ENCODE data around the gene TAF5L. TPM values are rescaled to one million over a fixed set of nuclear protein-coding genes. Genes with fewer than 3 reads are reported as not detected.

TAF5L gene
- polyA plus RNA-seq, 2 donors = 4.8 to 9.4 TPM

DNA sequence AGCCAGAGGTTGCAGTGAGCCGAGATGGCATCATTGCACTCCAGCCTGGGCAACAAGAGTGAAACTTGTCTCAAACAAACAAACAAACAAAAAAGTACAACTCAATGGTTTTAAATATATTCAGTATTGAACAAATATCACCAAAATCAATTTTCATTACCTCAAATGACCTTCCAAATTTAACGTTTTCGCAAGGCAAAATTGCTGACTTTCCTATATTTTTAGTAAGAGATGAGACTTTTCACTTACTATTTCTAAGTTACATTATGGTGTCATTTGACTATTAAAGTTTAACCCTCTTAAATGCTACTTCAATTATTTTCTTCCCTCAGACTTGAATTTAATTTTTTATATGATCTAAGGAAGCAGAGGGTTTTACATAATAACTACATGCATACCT, 44.4 kb downstream of the TAF5L start:
- no peaks in the 10 kb centered on the region for H3K27me3 ChIP-seq (ENCODE audit: control insufficient read depth in 1 of 2, insufficient read depth in 2 of 2, low read length in 2 of 2)
- H3K4me1 ChIP-seq (ENCODE audit: control insufficient read depth in 2 of 2, insufficient read depth in 2 of 2, low read length in 1 of 2) = peaks cover 5 to 8% of the 10 kb centered on the region in 2 donors
- no peak overlapping the region for H3K27ac ChIP-seq (ENCODE audit: low read depth in 2 of 2, low read length in 1 of 2)
- no peak overlapping the region for H3K4me3 ChIP-seq (ENCODE audit: low read depth in 1 of 2, low read length in 2 of 2)
- no peaks in the 10 kb centered on the region for H3K36me3 ChIP-seq (ENCODE audit: control insufficient read depth in 2 of 2, insufficient read depth in 2 of 2, low read length in 1 of 2)
- no peaks in the 10 kb centered on the region for H3K9me3 ChIP-seq (ENCODE audit: control insufficient read depth in 2 of 2, insufficient read depth in 1 of 2, low read depth in 1 of 2, low read length in 1 of 2)
- WGBS, 2 donors = 92 to 98% methylated on average over 3 of the region's 3 CpGs

- H3K27ac ChIP-seq (ENCODE audit: low read depth in 2 of 2, low read length in 1 of 2) = peak overlapping the region in 1 of 2 donors; percentile 9
- 18 to 32% methylated on average over 9 of the region's 9 CpGs for WGBS, 2 donors
- H3K9me3 ChIP-seq (ENCODE audit: control insufficient read depth in 2 of 2, insufficient read depth in 1 of 2, low read depth in 1 of 2, low read length in 1 of 2) = no peaks in the 10 kb centered on the region
- peaks cover 5 to 8% of the 10 kb centered on the region in 2 donors for H3K4me1 ChIP-seq (ENCODE audit: control insufficient read depth in 2 of 2, insufficient read depth in 2 of 2, low read length in 1 of 2)
- H3K36me3 ChIP-seq (ENCODE audit: control insufficient read depth in 2 of 2, insufficient read depth in 2 of 2, low read length in 1 of 2) = no peaks in the 10 kb centered on the region
- no peaks in the 10 kb centered on the region for H3K27me3 ChIP-seq (ENCODE audit: control insufficient read depth in 1 of 2, insufficient read depth in 2 of 2, low read length in 2 of 2)
- H3K4me3 ChIP-seq (ENCODE audit: low read depth in 1 of 2, low read length in 2 of 2) = no peak overlapping the region
Measured at GRCh38 chr1:229579059-229579673, 46.8 kb downstream of the TAF5L start.

- H3K4me3 ChIP-seq (ENCODE audit: low read depth in 1 of 2, low read length in 2 of 2) = no peak overlapping the region
- no peaks in the 10 kb centered on the region for H3K9me3 ChIP-seq (ENCODE audit: control insufficient read depth in 2 of 2, insufficient read depth in 1 of 2, low read depth in 1 of 2, low read length in 1 of 2)
- no peaks in the 10 kb centered on the region for H3K36me3 ChIP-seq (ENCODE audit: control insufficient read depth in 2 of 2, insufficient read depth in 2 of 2, low read length in 1 of 2)
- 65 to 69% methylated on average over 14 of the region's 14 CpGs for WGBS, 2 donors
- H3K4me1 ChIP-seq (ENCODE audit: control insufficient read depth in 2 of 2, insufficient read depth in 2 of 2, low read length in 1 of 2) = peaks cover 5 to 8% of the 10 kb centered on the region in 2 donors
- H3K27me3 ChIP-seq (ENCODE audit: control insufficient read depth in 1 of 2, insufficient read depth in 2 of 2, low read length in 2 of 2) = no peaks in the 10 kb centered on the region
- H3K27ac ChIP-seq (ENCODE audit: low read depth in 2 of 2, low read length in 1 of 2) = no peak overlapping the region
Measured at GRCh38 chr1:229578168-229579058, 47.5 kb downstream of the TAF5L start.

DNA sequence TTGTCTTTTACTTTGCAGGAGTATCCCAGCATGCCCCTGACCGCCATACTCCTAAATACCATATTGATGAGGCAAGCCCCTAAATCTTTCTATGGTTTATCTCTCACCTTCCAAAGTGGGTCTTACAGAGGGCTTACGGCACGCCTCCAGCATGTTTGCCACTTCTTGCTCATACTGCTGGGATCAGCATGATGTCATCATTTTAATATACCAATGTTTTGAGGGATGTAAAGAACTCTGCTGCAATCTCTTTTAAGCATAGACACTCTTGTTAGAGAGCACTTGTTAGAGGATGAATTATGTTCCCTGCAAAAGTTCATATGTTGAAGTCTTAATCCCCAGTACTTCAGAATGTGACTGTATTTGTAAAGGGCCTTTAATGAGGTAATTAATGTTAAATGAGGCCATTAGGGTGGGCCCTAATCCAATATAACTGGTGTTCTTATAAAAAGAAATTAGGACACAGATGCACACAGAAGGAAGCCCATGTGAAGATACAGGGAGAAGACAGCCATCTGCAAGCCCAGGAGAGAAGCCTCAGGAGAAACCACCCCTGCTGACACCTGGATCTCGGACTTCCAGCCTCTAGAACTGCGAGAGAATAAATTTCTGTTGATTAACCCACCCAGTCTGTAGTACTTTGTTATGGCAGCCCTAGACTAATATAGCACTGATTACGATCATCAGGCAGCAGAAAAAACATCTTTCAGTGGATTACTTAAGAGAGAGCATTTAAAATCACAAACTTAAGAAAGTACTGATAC, 51.1 kb downstream of the TAF5L start:
- WGBS, 2 donors = 93 to 96% methylated on average over 6 of the region's 6 CpGs

DNA sequence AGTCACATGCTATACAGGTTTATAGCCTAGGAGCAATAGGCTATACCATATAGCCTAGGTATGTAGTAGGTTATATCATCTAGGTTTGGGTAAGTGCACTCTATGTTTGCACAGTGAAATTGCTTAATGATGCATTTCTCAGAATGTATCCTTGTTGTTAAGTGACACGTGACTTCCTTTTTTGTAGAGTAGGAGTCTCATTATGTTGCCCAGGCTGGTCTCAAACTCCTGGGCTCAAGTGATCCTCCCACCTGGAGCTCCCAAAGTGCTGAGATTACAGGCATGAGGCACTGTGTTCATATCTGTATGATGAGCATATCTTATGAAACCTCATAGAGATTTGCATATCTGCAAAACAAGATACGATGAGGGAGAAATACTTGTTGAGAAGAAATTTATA, 53.6 kb downstream of the TAF5L start:
- Histone ChIP-seq H3K36me3 (ENCODE audit: control insufficient read depth in 2 of 2, insufficient read depth in 2 of 2, low read length in 1 of 2) (no peaks in the 10 kb centered on the region), H3K27ac (ENCODE audit: low read depth in 2 of 2, low read length in 1 of 2) (no peak overlapping the region), H3K4me1 (ENCODE audit: control insufficient read depth in 2 of 2, insufficient read depth in 2 of 2, low read length in 1 of 2) (no peaks in the 10 kb centered on the region), H3K4me3 (ENCODE audit: low read depth in 1 of 2, low read length in 2 of 2) (no peak overlapping the region), H3K27me3 (ENCODE audit: control insufficient read depth in 1 of 2, insufficient read depth in 2 of 2, low read length in 2 of 2) (no peaks in the 10 kb centered on the region), H3K9me3 (ENCODE audit: control insufficient read depth in 2 of 2, insufficient read depth in 1 of 2, low read depth in 1 of 2, low read length in 1 of 2) (no peaks in the 10 kb centered on the region)
- 56 to 79% methylated on average over 2 of the region's 2 CpGs for WGBS, 2 donors

More for the DNA sequence above, 51.1 kb downstream of the TAF5L start:
- no peaks in the 10 kb centered on the region for H3K9me3 ChIP-seq (ENCODE audit: control insufficient read depth in 2 of 2, insufficient read depth in 1 of 2, low read depth in 1 of 2, low read length in 1 of 2)
- H3K4me3 ChIP-seq (ENCODE audit: low read depth in 1 of 2, low read length in 2 of 2) = no peak overlapping the region
- H3K27me3 ChIP-seq (ENCODE audit: control insufficient read depth in 1 of 2, insufficient read depth in 2 of 2, low read length in 2 of 2) = no peaks in the 10 kb centered on the region
- H3K36me3 ChIP-seq (ENCODE audit: control insufficient read depth in 2 of 2, insufficient read depth in 2 of 2, low read length in 1 of 2) = no peaks in the 10 kb centered on the region
- H3K27ac ChIP-seq (ENCODE audit: low read depth in 2 of 2, low read length in 1 of 2) = no peak overlapping the region
- H3K4me1 ChIP-seq (ENCODE audit: control insufficient read depth in 2 of 2, insufficient read depth in 2 of 2, low read length in 1 of 2) = peaks cover 3 to 5% of the 10 kb centered on the region in 2 donors

DNA sequence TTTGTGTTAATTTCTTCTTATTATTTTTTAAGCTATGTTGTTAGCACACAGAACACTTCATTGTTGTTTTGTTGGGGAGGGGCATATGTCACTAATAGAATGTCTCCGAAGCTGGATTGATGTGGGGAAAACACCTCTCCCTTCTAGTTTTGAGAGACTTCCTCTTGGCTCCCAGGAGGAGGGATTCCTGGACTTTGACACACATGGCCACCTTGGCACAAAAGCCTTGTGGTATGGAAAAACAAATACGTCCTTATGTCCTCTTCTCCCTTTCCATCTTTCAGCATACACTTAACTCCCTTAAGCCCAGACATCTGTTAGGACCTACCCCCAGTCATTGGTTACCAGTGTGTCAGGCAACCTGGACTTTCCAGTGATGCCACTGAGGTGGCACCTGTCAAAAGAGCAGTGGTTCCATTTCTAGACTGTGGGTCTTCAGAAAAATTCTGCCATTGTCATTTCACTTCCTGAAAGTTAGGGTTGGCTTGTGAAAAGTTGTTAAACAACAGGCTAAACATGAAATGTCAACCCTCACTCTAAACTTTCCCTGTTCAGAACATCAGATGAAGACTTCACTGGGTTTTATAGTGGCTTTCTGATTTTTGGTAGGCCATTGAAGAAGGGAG, 54.9 kb downstream of the TAF5L start:
- no peaks in the 10 kb centered on the region for H3K4me1 ChIP-seq (ENCODE audit: control insufficient read depth in 2 of 2, insufficient read depth in 2 of 2, low read length in 1 of 2)
- no peak overlapping the region for H3K27ac ChIP-seq (ENCODE audit: low read depth in 2 of 2, low read length in 1 of 2)
- WGBS, 2 donors = 24 to 39% methylated on average over 2 of the region's 2 CpGs
- no peaks in the 10 kb centered on the region for H3K36me3 ChIP-seq (ENCODE audit: control insufficient read depth in 2 of 2, insufficient read depth in 2 of 2, low read length in 1 of 2)
- no peaks in the 10 kb centered on the region for H3K9me3 ChIP-seq (ENCODE audit: control insufficient read depth in 2 of 2, insufficient read depth in 1 of 2, low read depth in 1 of 2, low read length in 1 of 2)
- no peaks in the 10 kb centered on the region for H3K27me3 ChIP-seq (ENCODE audit: control insufficient read depth in 1 of 2, insufficient read depth in 2 of 2, low read length in 2 of 2)
- H3K4me3 ChIP-seq (ENCODE audit: low read depth in 1 of 2, low read length in 2 of 2) = no peak overlapping the region

DNA sequence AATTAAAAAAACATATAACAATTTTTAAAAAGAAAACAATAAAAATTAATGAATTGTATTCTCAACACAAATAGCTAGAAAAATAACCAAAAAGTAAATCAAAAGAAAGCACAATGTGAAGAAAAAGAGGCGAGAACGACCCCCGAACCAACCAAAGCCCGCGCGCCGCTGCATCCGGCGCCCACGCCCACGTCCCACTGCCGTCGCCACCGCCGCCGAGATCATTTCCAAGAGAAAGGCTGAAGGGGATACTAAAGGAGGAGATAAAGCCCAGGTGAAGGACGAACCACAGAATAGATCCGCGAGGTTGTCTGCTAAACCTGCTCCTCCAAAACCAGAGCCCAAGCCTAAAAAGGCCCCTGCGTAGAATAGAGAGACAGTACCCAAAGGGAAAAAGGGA, 55.6 kb downstream of the TAF5L start:
- H3K9me3 ChIP-seq (ENCODE audit: control insufficient read depth in 2 of 2, insufficient read depth in 1 of 2, low read depth in 1 of 2, low read length in 1 of 2) = no peaks in the 10 kb centered on the region
- H3K36me3 ChIP-seq (ENCODE audit: control insufficient read depth in 2 of 2, insufficient read depth in 2 of 2, low read length in 1 of 2) = no peaks in the 10 kb centered on the region
- no peaks in the 10 kb centered on the region for H3K27me3 ChIP-seq (ENCODE audit: control insufficient read depth in 1 of 2, insufficient read depth in 2 of 2, low read length in 2 of 2)
- H3K4me3 ChIP-seq (ENCODE audit: low read depth in 1 of 2, low read length in 2 of 2) = no peak overlapping the region
- no peaks in the 10 kb centered on the region for H3K4me1 ChIP-seq (ENCODE audit: control insufficient read depth in 2 of 2, insufficient read depth in 2 of 2, low read length in 1 of 2)
- 73 to 75% methylated on average over 20 of the region's 20 CpGs for WGBS, 2 donors
- no peak overlapping the region for H3K27ac ChIP-seq (ENCODE audit: low read depth in 2 of 2, low read length in 1 of 2)

DNA sequence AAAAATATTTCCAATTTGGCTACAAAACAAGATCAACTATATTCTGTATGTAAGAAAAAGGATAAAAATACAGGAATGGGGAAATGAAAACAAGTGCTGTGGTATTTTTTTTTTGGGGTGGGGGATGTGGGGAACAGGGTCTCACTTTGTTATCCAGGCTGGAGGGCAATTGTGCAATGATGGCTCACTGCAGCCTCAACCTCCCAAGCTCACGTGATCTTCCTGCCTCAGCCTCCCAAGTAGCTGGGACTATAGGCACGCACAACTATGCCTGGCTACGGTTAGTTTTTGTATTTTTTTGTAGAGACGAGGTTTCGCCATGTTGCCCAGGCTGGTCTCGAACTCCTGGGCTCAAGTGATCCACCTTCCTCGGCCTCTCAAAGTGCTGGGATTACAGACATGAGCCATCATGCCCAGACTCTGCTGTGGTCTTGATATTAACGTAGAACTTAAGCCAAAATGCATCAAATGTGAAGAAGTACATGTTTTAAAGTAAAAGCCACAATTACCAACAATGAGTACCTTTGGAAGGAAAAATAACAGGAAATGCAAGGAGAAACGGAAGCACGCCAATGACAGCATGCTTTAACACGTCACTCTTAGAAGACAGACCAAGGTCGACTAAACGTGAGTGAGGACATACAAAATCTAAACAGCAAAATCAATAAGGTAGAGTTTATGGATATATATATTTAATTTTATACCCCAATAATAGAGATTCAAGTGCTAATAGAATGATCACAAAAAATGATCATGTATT, 58.6 kb downstream of the TAF5L start:
- whole genome bisulfite sequencing, 2 donors = 59 to 64% methylated on average over 13 of the region's 13 CpGs
- H3K4me1 ChIP-seq (ENCODE audit: control insufficient read depth in 2 of 2, insufficient read depth in 2 of 2, low read length in 1 of 2) = no peaks in the 10 kb centered on the region

GRCh38 chr1:229563701-229564100, 62.2 kb downstream of the TAF5L start:
- 64 to 65% methylated on average over 5 of the region's 5 CpGs for WGBS, 2 donors
- H3K4me3 ChIP-seq (ENCODE audit: low read depth in 1 of 2, low read length in 2 of 2) = no peak overlapping the region
- no peaks in the 10 kb centered on the region for H3K36me3 ChIP-seq (ENCODE audit: control insufficient read depth in 2 of 2, insufficient read depth in 2 of 2, low read length in 1 of 2)
- no peaks in the 10 kb centered on the region for H3K4me1 ChIP-seq (ENCODE audit: control insufficient read depth in 2 of 2, insufficient read depth in 2 of 2, low read length in 1 of 2)
- H3K27me3 ChIP-seq (ENCODE audit: control insufficient read depth in 1 of 2, insufficient read depth in 2 of 2, low read length in 2 of 2) = no peaks in the 10 kb centered on the region
- H3K9me3 ChIP-seq (ENCODE audit: control insufficient read depth in 2 of 2, insufficient read depth in 1 of 2, low read depth in 1 of 2, low read length in 1 of 2) = no peaks in the 10 kb centered on the region
- H3K27ac ChIP-seq (ENCODE audit: low read depth in 2 of 2, low read length in 1 of 2) = no peak overlapping the region

More for the DNA sequence above, 58.6 kb downstream of the TAF5L start:
- no peaks in the 10 kb centered on the region for H3K27me3 ChIP-seq (ENCODE audit: control insufficient read depth in 1 of 2, insufficient read depth in 2 of 2, low read length in 2 of 2)
- no peak overlapping the region for H3K27ac ChIP-seq (ENCODE audit: low read depth in 2 of 2, low read length in 1 of 2)
- no peak overlapping the region for H3K4me3 ChIP-seq (ENCODE audit: low read depth in 1 of 2, low read length in 2 of 2)
- H3K36me3 ChIP-seq (ENCODE audit: control insufficient read depth in 2 of 2, insufficient read depth in 2 of 2, low read length in 1 of 2) = no peaks in the 10 kb centered on the region
- no peaks in the 10 kb centered on the region for H3K9me3 ChIP-seq (ENCODE audit: control insufficient read depth in 2 of 2, insufficient read depth in 1 of 2, low read depth in 1 of 2, low read length in 1 of 2)

Measured in esophagus (tissue), 2 donors.